ENCODE measurements around the gene CSH1.
"Not testable (repeated sequence)": the region's sequence is repeated elsewhere in the genome, so short reads cannot be mapped to it uniquely, and the experiment has no call there.

CSH1 gene

DNA sequence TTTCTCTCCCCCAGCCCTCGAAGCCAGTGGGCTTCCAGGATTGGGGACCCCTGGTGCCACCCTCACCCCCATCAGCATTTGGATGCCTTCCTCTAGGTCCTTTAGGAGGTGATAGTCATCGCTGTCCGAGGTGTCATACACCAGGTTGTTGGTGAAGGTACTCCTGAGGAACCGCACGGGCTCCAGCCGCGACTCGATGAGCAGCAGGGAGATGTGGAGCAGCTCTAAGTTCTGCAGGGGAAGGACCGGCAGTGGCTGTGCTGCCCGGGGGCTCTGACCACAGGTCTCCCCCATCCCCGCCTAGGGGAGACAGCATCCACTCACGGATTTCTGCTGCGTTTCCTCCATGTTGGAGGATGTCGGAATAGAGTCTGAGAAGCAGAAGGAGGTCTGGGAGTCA lies 13.7 kb upstream of the CSH1 start:
- Histone ChIP-seq H3K9ac (ENCODE audit: low read length) (no peak overlapping the region), H3K4me1 (ENCODE audit: control insufficient read depth, insufficient read depth, low read length) (no peaks in the 10 kb centered on the region), H3K4me3 (ENCODE audit: low read length) (no peak overlapping the region), H3K36me3 (ENCODE audit: control insufficient read depth, insufficient read depth, low read length) (no peaks in the 10 kb centered on the region), H3K27me3 (ENCODE audit: control insufficient read depth, insufficient read depth, low read length) (peaks cover 3% of the 10 kb centered on the region), H3K27ac (ENCODE audit: low read depth, low read length) (no peak overlapping the region)

DNA sequence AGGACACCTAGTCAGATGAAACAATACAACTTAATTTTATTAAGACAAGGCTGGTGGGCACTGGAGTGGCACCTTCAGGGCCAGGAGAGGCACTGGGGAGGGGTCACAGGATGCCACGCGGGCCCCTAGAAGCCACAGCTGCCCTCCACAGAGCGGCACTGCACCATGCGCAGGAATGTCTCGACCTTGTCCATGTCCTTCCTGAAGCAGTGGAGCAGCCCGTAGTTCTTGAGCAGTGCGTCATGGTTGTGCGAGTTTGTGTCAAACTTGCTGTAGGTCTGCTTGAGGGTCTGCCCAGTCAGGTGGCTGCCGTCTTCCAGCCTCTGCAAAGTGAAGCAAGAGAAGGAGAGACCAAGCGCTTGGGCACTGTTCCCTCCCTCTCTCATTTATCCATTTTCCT lies 13.2 kb upstream of the CSH1 start:
- H3K27me3 ChIP-seq (ENCODE audit: control insufficient read depth, insufficient read depth, low read length); H3K4me1 ChIP-seq (ENCODE audit: control insufficient read depth, insufficient read depth, low read length); H3K4me3 ChIP-seq (ENCODE audit: low read length); H3K27ac ChIP-seq (ENCODE audit: low read depth, low read length); H3K9ac ChIP-seq (ENCODE audit: low read length); H3K36me3 ChIP-seq (ENCODE audit: control insufficient read depth, insufficient read depth, low read length): not testable (repeated sequence)

DNA sequence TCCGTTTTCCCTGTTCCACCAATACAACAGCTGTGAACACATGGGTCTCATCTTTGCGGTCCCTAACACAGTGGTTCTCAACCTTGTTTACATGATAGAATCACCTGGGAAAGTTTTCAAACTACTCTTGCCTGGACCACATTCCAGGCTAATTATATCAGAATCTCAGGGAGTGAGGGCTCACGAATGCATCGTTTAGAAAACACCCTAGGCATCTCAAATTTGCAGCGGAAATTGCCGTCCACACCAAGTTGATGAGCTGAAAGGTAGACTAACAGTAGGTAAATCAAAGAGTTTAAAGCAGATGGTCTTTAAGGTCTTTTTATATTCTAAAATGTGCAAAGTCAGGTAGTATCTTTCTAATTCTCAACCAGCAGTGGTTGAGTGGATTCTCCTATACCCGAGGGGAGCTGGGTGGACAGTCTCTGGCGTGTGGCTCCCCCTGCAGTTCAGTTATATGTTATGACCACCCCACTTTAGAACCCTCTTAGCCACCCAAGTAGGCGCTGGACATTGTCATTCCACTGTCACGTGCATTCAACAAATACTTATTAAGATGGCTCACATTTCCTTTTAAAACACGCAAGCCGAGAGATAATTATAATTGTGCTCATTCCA lies 10.9 kb upstream of the CSH1 start:
- H3K27me3 ChIP-seq (ENCODE audit: control insufficient read depth, insufficient read depth, low read length); H3K36me3 ChIP-seq (ENCODE audit: control insufficient read depth, insufficient read depth, low read length); H3K4me1 ChIP-seq (ENCODE audit: control insufficient read depth, insufficient read depth, low read length); H3K9ac ChIP-seq (ENCODE audit: low read length); H3K27ac ChIP-seq (ENCODE audit: low read depth, low read length); H3K4me3 ChIP-seq (ENCODE audit: low read length): not testable (repeated sequence)

DNA sequence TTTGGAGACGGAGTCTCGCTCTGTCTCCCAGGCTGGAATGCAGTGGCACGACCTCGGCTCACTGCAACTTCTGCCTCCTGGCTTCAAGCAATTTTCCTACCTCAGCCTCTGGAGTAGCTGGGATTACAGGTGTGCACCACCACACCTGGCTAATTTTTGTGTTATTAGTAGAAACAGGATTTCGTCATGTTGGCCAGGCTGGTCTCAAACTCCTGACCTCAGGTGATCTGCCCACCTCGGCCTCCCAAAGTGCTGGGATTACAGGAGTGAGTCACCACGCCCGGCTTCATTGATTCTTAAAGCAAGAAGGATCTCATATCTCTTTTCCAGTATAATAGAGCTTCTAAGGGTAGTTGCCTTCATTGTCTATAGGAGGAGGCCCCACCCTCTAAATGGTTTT lies 8.4 kb upstream of the CSH1 start:
- H3K4me1 ChIP-seq (ENCODE audit: control insufficient read depth, insufficient read depth, low read length); H3K27me3 ChIP-seq (ENCODE audit: control insufficient read depth, insufficient read depth, low read length); H3K9ac ChIP-seq (ENCODE audit: low read length); H3K36me3 ChIP-seq (ENCODE audit: control insufficient read depth, insufficient read depth, low read length); H3K27ac ChIP-seq (ENCODE audit: low read depth, low read length); H3K4me3 ChIP-seq (ENCODE audit: low read length): not testable (repeated sequence)

- H3K4me1 ChIP-seq (ENCODE audit: control insufficient read depth, insufficient read depth, low read length); H3K36me3 ChIP-seq (ENCODE audit: control insufficient read depth, insufficient read depth, low read length); H3K4me3 ChIP-seq (ENCODE audit: low read length): not testable (repeated sequence)
Observed at GRCh38 chr17:63903787-63904201, 7.4 kb upstream of the CSH1 start.

DNA sequence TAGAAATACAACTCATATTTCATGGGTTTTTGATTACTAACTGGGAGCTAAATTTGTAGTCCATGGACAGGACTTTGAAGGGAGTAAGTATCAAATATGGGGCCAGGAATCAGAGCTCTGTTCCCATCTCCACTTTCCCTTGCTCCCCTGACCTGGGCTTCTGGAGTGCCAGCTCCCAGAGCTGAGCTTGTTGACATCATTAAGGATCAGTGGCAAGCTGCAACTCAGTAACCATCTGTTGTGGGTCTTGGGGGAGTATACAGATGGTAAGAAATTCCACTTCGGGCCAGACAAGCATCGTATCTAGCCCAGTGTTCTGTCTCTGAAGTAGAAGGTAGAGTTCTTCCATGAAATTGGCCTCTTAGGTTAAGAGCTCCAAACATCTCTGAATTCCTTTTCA lies 5.6 kb upstream of the CSH1 start:
- H3K27me3 ChIP-seq (ENCODE audit: control insufficient read depth, insufficient read depth, low read length); H3K9ac ChIP-seq (ENCODE audit: low read length); H3K4me3 ChIP-seq (ENCODE audit: low read length); H3K36me3 ChIP-seq (ENCODE audit: control insufficient read depth, insufficient read depth, low read length); H3K27ac ChIP-seq (ENCODE audit: low read depth, low read length); H3K4me1 ChIP-seq (ENCODE audit: control insufficient read depth, insufficient read depth, low read length): not testable (repeated sequence)

More at GRCh38 chr17:63903787-63904201, 7.4 kb upstream of the CSH1 start:
- H3K9ac ChIP-seq (ENCODE audit: low read length); H3K27ac ChIP-seq (ENCODE audit: low read depth, low read length); H3K27me3 ChIP-seq (ENCODE audit: control insufficient read depth, insufficient read depth, low read length): not testable (repeated sequence)

DNA sequence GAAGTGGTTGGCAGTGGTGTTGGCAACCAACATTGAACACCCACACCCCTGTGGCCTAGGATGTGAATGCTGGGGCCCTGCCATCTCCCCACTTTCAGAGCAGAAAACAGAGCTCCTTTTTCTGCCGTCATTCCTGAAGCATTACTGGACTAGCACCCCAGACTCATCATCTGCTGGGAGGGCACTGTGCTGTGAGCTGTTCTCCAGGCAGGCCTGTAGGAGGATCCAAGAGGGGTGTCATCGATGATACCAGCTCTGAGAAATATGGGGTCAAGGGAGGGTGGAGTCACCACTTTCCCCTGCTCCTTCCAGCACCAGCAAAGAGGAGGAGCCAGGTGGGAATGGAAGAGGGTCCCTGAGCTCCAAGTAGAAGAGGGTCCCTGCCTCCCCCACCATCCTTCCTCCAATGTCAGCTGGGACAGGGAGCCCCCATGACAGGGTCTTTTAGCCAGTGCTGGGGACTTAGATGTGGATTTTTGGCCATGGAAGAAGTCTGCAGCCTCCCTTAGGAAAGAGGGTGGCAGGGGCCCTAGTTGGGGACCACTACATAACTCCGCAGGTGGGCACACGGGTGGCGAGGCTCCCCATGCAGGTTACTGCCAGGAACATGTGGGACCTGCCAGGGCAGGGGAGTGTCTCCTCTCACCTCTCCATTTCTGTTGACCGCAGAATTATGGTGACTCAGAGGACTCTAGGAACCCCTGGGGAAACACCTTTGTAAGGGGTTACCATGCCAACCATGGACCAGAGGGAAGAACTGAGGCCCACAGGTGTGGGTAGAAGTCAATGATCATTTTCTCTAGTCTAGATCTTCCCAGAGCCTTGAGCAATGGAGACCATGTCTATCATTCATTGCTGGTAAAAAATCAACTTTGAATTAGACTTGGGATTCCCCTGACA lies 2.8 kb upstream of the CSH1 start:
- not testable (repeated sequence) for H3K9ac ChIP-seq (ENCODE audit: low read length); H3K4me1 ChIP-seq (ENCODE audit: control insufficient read depth, insufficient read depth, low read length); H3K36me3 ChIP-seq (ENCODE audit: control insufficient read depth, insufficient read depth, low read length); H3K4me3 ChIP-seq (ENCODE audit: low read length); H3K27ac ChIP-seq (ENCODE audit: low read depth, low read length); H3K27me3 ChIP-seq (ENCODE audit: control insufficient read depth, insufficient read depth, low read length)

DNA sequence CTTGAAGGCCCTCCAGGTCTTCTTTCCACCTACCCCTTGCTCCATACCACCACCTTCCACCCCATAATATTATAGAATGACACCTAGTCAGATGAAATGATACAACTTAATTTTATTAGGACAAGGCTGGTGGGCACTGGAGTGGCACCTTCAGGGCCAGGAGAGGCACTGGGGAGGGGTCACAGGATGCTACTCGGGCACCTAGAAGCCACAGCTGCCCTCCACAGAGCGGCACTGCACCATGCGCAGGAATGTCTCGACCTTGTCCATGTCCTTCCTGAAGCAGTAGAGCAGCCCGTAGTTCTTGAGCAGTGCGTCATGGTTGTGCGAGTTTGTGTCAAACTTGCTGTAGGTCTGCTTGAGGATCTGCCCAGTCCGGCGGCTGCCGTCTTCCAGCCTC lies 1.6 kb downstream of the CSH1 start:
- not testable (repeated sequence) for H3K4me1 ChIP-seq (ENCODE audit: control insufficient read depth, insufficient read depth, low read length); H3K9ac ChIP-seq (ENCODE audit: low read length); H3K36me3 ChIP-seq (ENCODE audit: control insufficient read depth, insufficient read depth, low read length); H3K27ac ChIP-seq (ENCODE audit: low read depth, low read length); H3K27me3 ChIP-seq (ENCODE audit: control insufficient read depth, insufficient read depth, low read length); H3K4me3 ChIP-seq (ENCODE audit: low read length)

DNA sequence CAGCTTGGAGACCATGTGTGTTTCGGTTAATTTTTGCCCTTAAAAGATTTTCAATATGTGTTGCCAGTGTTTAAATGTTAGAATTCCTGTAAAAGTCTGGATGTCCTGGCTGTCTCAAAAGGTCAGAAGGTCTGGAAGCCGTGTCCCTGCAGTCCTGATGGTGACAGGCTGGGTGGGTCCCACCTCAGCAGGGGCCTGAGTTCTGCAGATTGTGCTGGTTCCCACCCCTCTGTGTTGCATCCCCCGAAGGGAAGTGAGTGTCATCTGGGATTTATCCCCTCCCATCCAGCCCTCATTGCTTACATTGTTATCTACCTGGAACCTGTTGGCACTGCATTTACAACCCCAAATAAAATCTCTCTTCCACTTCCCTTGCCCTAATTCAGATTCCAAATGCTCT lies 2.4 kb downstream of the CSH1 start:
- not testable (repeated sequence) for H3K9ac ChIP-seq (ENCODE audit: low read length); H3K27me3 ChIP-seq (ENCODE audit: control insufficient read depth, insufficient read depth, low read length); H3K4me3 ChIP-seq (ENCODE audit: low read length); H3K4me1 ChIP-seq (ENCODE audit: control insufficient read depth, insufficient read depth, low read length); H3K36me3 ChIP-seq (ENCODE audit: control insufficient read depth, insufficient read depth, low read length); H3K27ac ChIP-seq (ENCODE audit: low read depth, low read length)

GRCh38 chr17:63892316-63893037 lies 3.9 kb downstream of the CSH1 start:
- not testable (repeated sequence) for H3K9ac ChIP-seq (ENCODE audit: low read length); H3K4me1 ChIP-seq (ENCODE audit: control insufficient read depth, insufficient read depth, low read length); H3K36me3 ChIP-seq (ENCODE audit: control insufficient read depth, insufficient read depth, low read length); H3K27ac ChIP-seq (ENCODE audit: low read depth, low read length); H3K4me3 ChIP-seq (ENCODE audit: low read length); H3K27me3 ChIP-seq (ENCODE audit: control insufficient read depth, insufficient read depth, low read length)

GRCh38 chr17:63889026-63889848 lies 7.1 kb downstream of the CSH1 start:
- H3K9ac ChIP-seq (ENCODE audit: low read length); H3K4me3 ChIP-seq (ENCODE audit: low read length); H3K36me3 ChIP-seq (ENCODE audit: control insufficient read depth, insufficient read depth, low read length); H3K27me3 ChIP-seq (ENCODE audit: control insufficient read depth, insufficient read depth, low read length); H3K4me1 ChIP-seq (ENCODE audit: control insufficient read depth, insufficient read depth, low read length); H3K27ac ChIP-seq (ENCODE audit: low read depth, low read length): not testable (repeated sequence)

GRCh38 chr17:63885119-63885518 lies 11.3 kb downstream of the CSH1 start:
- not testable (repeated sequence) for H3K4me3 ChIP-seq (ENCODE audit: low read length); H3K27me3 ChIP-seq (ENCODE audit: control insufficient read depth, insufficient read depth, low read length); H3K36me3 ChIP-seq (ENCODE audit: control insufficient read depth, insufficient read depth, low read length); H3K27ac ChIP-seq (ENCODE audit: low read depth, low read length); H3K4me1 ChIP-seq (ENCODE audit: control insufficient read depth, insufficient read depth, low read length); H3K9ac ChIP-seq (ENCODE audit: low read length)
